T-cell (primary cell): Measurements from ENCODE around the gene KIF16B. TPM values are rescaled to one million over a fixed set of nuclear protein-coding genes. Genes with fewer than 3 reads are reported as not detected.

Source experiments
- ATAC-seq, 4 experiments: fragments of 200-7000 bp in 3 of 4; fragments of 150-1000 bp in 1 of 4; cut with Tn5 transposase; replicated peaks in 1 of 4; 1 replicate in 3 of 4; 2 replicates in 1 of 4; pipeline ENCODE4 v1.10.0; 2021; ENCODE audit warnings: moderate library complexity in 3 of 4, mild to moderate bottlenecking in 2 of 4, moderate number of reproducible peaks in 1 of 4
- CTCF ChIA-PET, 2 donors: fragments of 300-600 bp; sonication (Branson Sonifier 250); formaldehyde crosslinking; loops; one replicate each; lab custom pipeline; 2022; ENCODE audit warnings: antibody characterized with exemption in 2 of 2; lab: Charles Lee
- POLR2A ChIA-PET, 2 donors: fragments of 300-600 bp; sonication (Branson Sonifier 250); formaldehyde crosslinking; loops; one replicate each; lab custom pipeline; 2022; ENCODE audit warnings: antibody characterized with exemption in 2 of 2; lab: Charles Lee
- DNase-seq, 35 experiments: peaks; one replicate each; pipeline versions ENCODE4 v3.0.0 to v3.0.0-alpha.2; 2013 to 2023
- H3K27ac ChIP-seq: one replicate; pipeline ENCODE4 v1.5.1; 2013; ENCODE audit warnings: low read length
- H3K27me3 ChIP-seq, 2 experiments: replicated peaks in 1 of 2; 1 replicate in 1 of 2; 2 replicates in 1 of 2; pipeline versions ENCODE4 v1.6.1 to v1.7.0; 2013; ENCODE audit warnings: low read length in 1 of 2, mixed read lengths in 1 of 2; ENCODE audit not compliant: control insufficient read depth in 2 of 2, insufficient read depth in 2 of 2; ENCODE audit errors: extremely low read depth in 1 of 2
- H3K36me3 ChIP-seq, 2 donors: 1 replicate in 1 of 2; 2 replicates in 1 of 2; pipeline versions ENCODE4 v1.6.1 to v1.7.0; 2013; ENCODE audit warnings: low read length in 1 of 2; ENCODE audit not compliant: control insufficient read depth in 2 of 2, insufficient read depth in 1 of 2; ENCODE audit errors: extremely low read depth in 1 of 2
- H3K4me1 ChIP-seq, 2 experiments: 1 replicate in 1 of 2; 2 replicates in 1 of 2; pipeline versions ENCODE4 v1.6.1 to v1.7.0; 2013; ENCODE audit warnings: low read length in 2 of 2, mixed read lengths in 1 of 2; ENCODE audit not compliant: insufficient read depth in 2 of 2, control insufficient read depth in 1 of 2; ENCODE audit errors: extremely low read depth in 1 of 2
- H3K4me3 ChIP-seq, 2 donors: 1 replicate in 1 of 2; 2 replicates in 1 of 2; pipeline versions ENCODE4 v1.5.1 to v1.7.0; 2013; ENCODE audit warnings: mild to moderate bottlenecking in 2 of 2, low read length in 1 of 2, moderate library complexity in 1 of 2; ENCODE audit not compliant: control insufficient read depth in 1 of 2; ENCODE audit errors: extremely low read depth in 1 of 2
- H3K9me3 ChIP-seq: 2 replicates; pipeline ENCODE4 v1.7.0; 2013
- H3K27ac Mint-ChIP-seq, 2 donors: one replicate each; pipeline ENCODE4 v1.8.0; 2020 to 2021; ENCODE audit warnings: mild to moderate bottlenecking in 2 of 2, mixed read lengths in 2 of 2
- H3K27me3 Mint-ChIP-seq, 2 donors: one replicate each; pipeline ENCODE4 v1.8.0; 2021 to 2022; ENCODE audit warnings: mixed read lengths in 2 of 2
- H3K36me3 Mint-ChIP-seq: one replicate; pipeline ENCODE4 v1.8.0; 2021; ENCODE audit warnings: mixed read lengths
- H3K4me1 Mint-ChIP-seq, 3 donors: one replicate each; pipeline ENCODE4 v1.8.0; 2020 to 2022; ENCODE audit warnings: mixed read lengths in 3 of 3, mild to moderate bottlenecking in 1 of 3
- H3K4me3 Mint-ChIP-seq, 3 donors: one replicate each; pipeline ENCODE4 v1.8.0; 2020 to 2022; ENCODE audit warnings: mild to moderate bottlenecking in 3 of 3, mixed read lengths in 3 of 3, moderate library complexity in 3 of 3
- H3K9me3 Mint-ChIP-seq, 3 donors: one replicate each; pipeline ENCODE4 v1.8.0; 2020 to 2022; ENCODE audit warnings: mixed read lengths in 3 of 3
- WGBS: methylation state at CpG from one replicate; pipeline ENCODE4 v1.1.5; 2013; ENCODE audit warnings: missing lambda C conversion rate; ENCODE audit not compliant: insufficient coverage; 5-methylcytosine and 5-hydroxymethylcytosine counted together
- total RNA-seq, 35 experiments: library from RNA in 6 of 35; stranded (reverse) in 6 of 35; fragments of 120-200 nt in 1 of 35; gene quantifications; one replicate each; pipeline versions ENCODE4 v1.2.1 to v1.2.4 and lab custom pipeline; 2013 to 2026

Gene KIF16B
- total RNA-seq, 5 donors from 2014 or later (not counting 1 experiment from before 2014, with no cell fraction given): 6.8 to 10.2 (median 8.7) TPM

DNA sequence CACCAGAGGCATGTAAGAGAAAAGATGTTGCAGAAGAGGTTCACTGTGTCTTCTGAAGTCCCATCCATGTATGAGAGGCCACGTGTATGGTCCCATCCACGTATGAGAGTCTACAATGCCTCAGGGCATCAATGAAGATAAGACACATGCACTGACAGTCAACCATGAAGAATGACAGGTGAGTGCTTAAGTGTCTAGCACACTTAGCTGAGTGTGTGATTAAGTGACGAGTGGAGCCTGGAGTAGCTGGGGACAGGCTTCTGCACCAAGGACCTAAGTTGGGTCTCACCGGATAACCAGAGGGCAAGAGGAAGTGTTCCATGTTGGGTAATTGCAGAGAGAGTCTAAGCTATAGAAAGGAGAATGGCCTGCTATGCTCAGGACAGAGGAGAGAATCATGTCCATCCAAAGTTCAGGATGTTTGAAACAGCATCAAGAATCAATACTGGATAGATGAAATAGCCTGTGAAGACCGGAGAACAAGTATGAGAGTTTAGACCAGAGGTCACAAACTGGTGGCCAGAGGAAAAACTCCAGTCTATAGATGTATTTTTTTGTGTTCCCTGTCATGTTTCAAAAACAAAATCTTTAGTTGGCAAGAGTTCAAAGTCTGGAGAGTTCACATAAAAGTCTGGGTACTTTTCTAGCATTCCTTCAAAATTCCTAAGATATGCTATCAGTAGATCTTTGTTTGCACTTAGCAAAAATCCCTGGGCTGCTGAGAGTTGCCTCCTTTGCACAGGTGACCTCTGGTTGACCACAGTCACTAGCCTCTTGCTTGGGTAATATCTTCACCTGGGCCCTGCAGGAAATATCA is 165.8 kb downstream of the KIF16B start:
- WGBS: 96% methylated on average over 4 of the region's 5 CpGs
- no peak overlapping the region for H3K27ac ChIP-seq
- H3K9me3 ChIP-seq: no peaks in the 10 kb centered on the region
- ChIA-PET CTCF (no interaction called here), POLR2A (no interaction called here)
- Mint-ChIP-seq H3K36me3 (peaks cover 52% of the 10 kb centered on the region), H3K4me1 (no peaks in the 10 kb centered on the region), H3K9me3 (peaks cover 0 to 6% (median 0%) of the 10 kb centered on the region in 3 donors), H3K27ac (no peak overlapping the region), H3K27me3 (no peaks in the 10 kb centered on the region), H3K4me3 (no peak overlapping the region)
- H3K4me3 ChIP-seq: no peak overlapping the region
- peaks cover 0 to 5% of the 10 kb centered on the region in 2 donors for H3K36me3 ChIP-seq
- H3K4me1 ChIP-seq: no peaks in the 10 kb centered on the region
- H3K27me3 ChIP-seq: no peaks in the 10 kb centered on the region
- DNase-seq: no peak
- no peak for ATAC-seq

DNA sequence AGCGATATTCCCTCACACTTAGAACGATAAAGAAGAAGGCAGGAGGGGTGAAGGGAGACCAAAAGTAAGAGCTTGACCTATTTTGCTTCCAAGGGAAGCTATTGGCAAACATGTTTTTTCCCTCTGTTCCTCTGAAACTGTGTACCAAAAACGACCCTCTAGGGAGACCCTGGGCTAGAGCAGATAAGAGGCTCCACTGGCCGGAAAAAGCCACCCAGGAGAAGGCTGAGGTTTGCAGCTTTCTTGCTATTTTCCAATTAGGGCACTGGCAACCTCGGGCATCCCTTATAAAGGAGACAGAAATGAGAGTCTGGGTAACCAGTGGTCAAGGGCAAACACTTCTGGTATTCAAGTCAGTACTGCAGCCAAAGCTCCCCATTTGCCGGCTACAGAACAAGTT is 168.0 kb downstream of the KIF16B start:
- 69% methylated on average over 4 of the region's 6 CpGs for WGBS
- H3K4me3 Mint-ChIP-seq: no peak overlapping the region
- CTCF ChIA-PET: interaction anchor here in 1 of 2 donors (0.6 kb wide), 1 partner anchor 16 kb away, joined by 3 read pairs; no protein-coding TSS in a partner anchor
- no peaks in the 10 kb centered on the region for H3K9me3 ChIP-seq
- DNase-seq (no peak), ATAC-seq (no peak)
- no peaks in the 10 kb centered on the region for H3K4me1 Mint-ChIP-seq
- H3K9me3 Mint-ChIP-seq: no peaks in the 10 kb centered on the region
- H3K27me3 ChIP-seq: no peaks in the 10 kb centered on the region
- POLR2A ChIA-PET: no interaction called here
- H3K27me3 Mint-ChIP-seq: no peaks in the 10 kb centered on the region
- no peak overlapping the region for H3K27ac ChIP-seq
- peaks cover 50% of the 10 kb centered on the region for H3K36me3 Mint-ChIP-seq
- peaks cover 0 to 5% of the 10 kb centered on the region in 2 donors for H3K36me3 ChIP-seq
- H3K27ac Mint-ChIP-seq: no peak overlapping the region
- H3K4me1 ChIP-seq: no peaks in the 10 kb centered on the region
- H3K4me3 ChIP-seq: no peak overlapping the region

DNA sequence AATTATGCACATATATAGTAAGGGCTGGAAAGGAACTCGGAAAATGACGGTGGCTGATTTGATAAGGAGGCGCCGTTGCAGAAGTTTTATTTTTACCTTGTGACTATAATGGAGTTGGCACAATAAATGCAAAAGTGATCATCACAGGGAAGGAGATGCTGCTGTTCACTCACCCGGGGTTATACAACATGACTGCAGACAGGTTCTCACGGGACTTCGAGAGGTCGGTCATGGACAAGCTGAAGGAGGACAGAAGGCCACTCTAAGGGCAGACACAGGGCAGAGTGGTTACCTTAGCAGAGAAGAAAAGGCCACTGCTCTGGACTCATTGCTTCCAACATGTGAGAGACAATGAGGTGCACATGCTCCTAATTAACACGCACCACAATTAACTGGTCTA is 168.6 kb downstream of the KIF16B start:
- Histone ChIP-seq H3K4me1 (no peaks in the 10 kb centered on the region), H3K36me3 (peaks cover 0 to 5% of the 10 kb centered on the region in 2 donors), H3K27ac (no peak overlapping the region), H3K27me3 (no peaks in the 10 kb centered on the region), H3K9me3 (no peaks in the 10 kb centered on the region), H3K4me3 (no peak overlapping the region)
- no peak for ATAC-seq
- POLR2A ChIA-PET: no interaction called here
- WGBS: 94% methylated on average over 7 of the region's 9 CpGs
- Mint-ChIP-seq H3K4me1 (no peaks in the 10 kb centered on the region), H3K4me3 (no peak overlapping the region), H3K27me3 (no peaks in the 10 kb centered on the region), H3K36me3 (peaks cover 53% of the 10 kb centered on the region), H3K27ac (no peak overlapping the region), H3K9me3 (no peaks in the 10 kb centered on the region)
- DNase-seq: no peak
- CTCF ChIA-PET: interaction anchor here in 1 of 2 donors (0.6 kb wide), 1 partner anchor 16 kb away, joined by 3 read pairs; no protein-coding TSS in a partner anchor

DNA sequence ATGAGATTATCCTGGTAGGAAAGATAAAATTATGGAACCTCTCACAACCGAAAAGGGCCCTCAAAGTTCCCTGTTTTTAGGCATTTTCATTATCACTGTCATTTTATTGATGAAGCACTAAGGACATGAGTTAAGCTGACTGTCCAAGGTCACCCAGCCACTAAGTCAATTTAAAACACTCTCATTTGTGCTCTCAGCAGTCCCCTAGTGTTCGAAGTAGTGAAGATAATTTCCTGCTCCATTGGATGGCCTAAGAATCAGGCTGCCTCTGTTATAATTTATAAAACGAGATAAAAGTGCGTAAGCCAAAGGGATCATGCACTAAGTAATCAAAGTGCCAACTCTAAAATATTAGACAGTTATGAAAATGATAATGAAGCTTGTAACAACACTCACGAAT is 169.1 kb downstream of the KIF16B start:
- Mint-ChIP-seq H3K4me1 (no peaks in the 10 kb centered on the region), H3K36me3 (peaks cover 53% of the 10 kb centered on the region), H3K9me3 (no peaks in the 10 kb centered on the region), H3K27ac (no peak overlapping the region), H3K27me3 (no peaks in the 10 kb centered on the region), H3K4me3 (no peak overlapping the region)
- Histone ChIP-seq H3K27ac (no peak overlapping the region), H3K36me3 (peaks cover 0 to 5% of the 10 kb centered on the region in 2 donors), H3K9me3 (no peaks in the 10 kb centered on the region), H3K27me3 (no peaks in the 10 kb centered on the region), H3K4me3 (no peak overlapping the region), H3K4me1 (no peaks in the 10 kb centered on the region)
- no peak for ATAC-seq
- no CpG with 5 or more reads among the region's 5 CpGs for WGBS
- no peak for DNase-seq
- ChIA-PET POLR2A (no interaction called here), CTCF (no interaction called here)

DNA sequence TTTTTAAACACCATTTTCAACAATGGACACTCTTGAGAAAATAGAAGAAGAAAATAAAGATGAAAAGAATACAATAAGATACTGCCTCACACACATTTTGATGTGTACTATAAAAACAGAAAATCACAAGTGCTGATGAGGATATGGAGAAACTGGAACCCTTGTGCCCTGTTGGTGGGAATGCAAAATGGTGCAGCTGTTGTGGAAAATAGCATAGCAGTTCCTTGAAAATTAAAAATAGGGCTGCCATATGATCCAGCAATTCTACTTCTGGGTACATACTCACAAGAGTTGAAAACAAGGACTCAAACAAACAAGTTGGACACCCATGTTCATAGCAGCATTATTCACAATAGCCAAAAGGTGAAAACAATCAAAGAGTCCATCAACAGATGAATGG is 173.0 kb downstream of the KIF16B start:
- H3K4me1 ChIP-seq: no peaks in the 10 kb centered on the region

GRCh38 chr20:16399801-16400200 is 173.4 kb downstream of the KIF16B start:
- DNase-seq: no peak
- ATAC-seq: no peak
- H3K9me3 Mint-ChIP-seq: no peaks in the 10 kb centered on the region
- no peak overlapping the region for H3K27ac ChIP-seq
- H3K36me3 Mint-ChIP-seq: peaks cover 45% of the 10 kb centered on the region
- peaks cover under 1 to 6% of the 10 kb centered on the region in 2 donors for H3K36me3 ChIP-seq
- H3K27me3 Mint-ChIP-seq: no peaks in the 10 kb centered on the region
- CTCF ChIA-PET: no interaction called here
- H3K4me1 ChIP-seq: no peaks in the 10 kb centered on the region
- H3K4me3 Mint-ChIP-seq: no peak overlapping the region
- H3K27me3 ChIP-seq: no peaks in the 10 kb centered on the region
- no peak overlapping the region for H3K4me3 ChIP-seq
- H3K4me1 Mint-ChIP-seq: no peaks in the 10 kb centered on the region
- no peaks in the 10 kb centered on the region for H3K9me3 ChIP-seq
- no peak overlapping the region for H3K27ac Mint-ChIP-seq
- POLR2A ChIA-PET: no interaction called here

More for the DNA sequence above, 173.0 kb downstream of the KIF16B start:
- Histone ChIP-seq H3K36me3 (peaks cover 0 to 7% of the 10 kb centered on the region in 2 donors), H3K27me3 (no peaks in the 10 kb centered on the region), H3K4me3 (no peak overlapping the region), H3K27ac (no peak overlapping the region), H3K9me3 (no peaks in the 10 kb centered on the region)
- no peaks in the 10 kb centered on the region for H3K27me3 Mint-ChIP-seq
- no peak overlapping the region for H3K4me3 Mint-ChIP-seq
- DNase-seq (no peak), ATAC-seq (no peak)
- no peaks in the 10 kb centered on the region for H3K9me3 Mint-ChIP-seq
- H3K36me3 Mint-ChIP-seq: peaks cover 48% of the 10 kb centered on the region
- no peak overlapping the region for H3K27ac Mint-ChIP-seq
- POLR2A ChIA-PET: no interaction called here
- no peaks in the 10 kb centered on the region for H3K4me1 Mint-ChIP-seq
- CTCF ChIA-PET: no interaction called here
